K562 (cell line): ENCODE results near the gene WASHC4. TPM values are rescaled to one million over a fixed set of nuclear protein-coding genes. Genes with fewer than 3 reads are reported as not detected.

Source experiments
- ATAC-seq: fragments of 200-7000 bp; cut with Tn5 transposase; 3 replicates; pipeline ENCODE4 v1.9.1; 2020; ENCODE audit warnings: moderate library complexity
- BruUV-seq: library from RNA; stranded (reverse); fragments of 400-500 nt; replicated peaks from 2 replicates; lab custom pipeline; 2021; lab: Mats Ljungman, UMichigan
- CTCF ChIA-PET: fragments of 300-600 bp; formaldehyde crosslinking; extraction: SDS; loops from one replicate; lab custom pipeline; 2021; ENCODE audit warnings: low intra/inter-chr PET ratio; lab: Yijun Ruan, JAX
- POLR2A ChIA-PET: fragments of 300-600, 350-650 bp; sonication (Branson Sonifier 250); formaldehyde crosslinking; extraction: SDS; loops from one replicate; lab custom pipeline; 2021; ENCODE audit warnings: antibody characterized with exemption, inconsistent platforms; lab: Yijun Ruan, JAX
- DNase-seq, 4 experiments: peaks; one replicate each; pipeline versions ENCODE4 v3.0.0 to v3.0.0-alpha.2; 2011 to 2018; ENCODE audit warnings: low spot score in 3 of 4, mixed read lengths in 3 of 4; ENCODE audit errors: extremely low read depth in 1 of 4
- FAIRE-seq: peaks from 2 replicates; lab custom pipeline; 2011; peaks lifted over from hg19 to GRCh38; lab: Jason Lieb, UNC
- H2AFZ ChIP-seq: 2 replicates; pipeline ENCODE4 v1.6.0; 2011; ENCODE audit warnings: low read depth, low read length, control low read depth, inconsistent platforms
- H3K27ac ChIP-seq: fragments of 200-600 bp; 3 replicates; pipeline ENCODE4 v1.8.0; 2011; ENCODE audit warnings: low read depth, mild to moderate bottlenecking, control low read depth, inconsistent platforms, low read length, moderate library complexity, mixed read lengths; ENCODE audit errors: extremely low read depth
- H3K27me3 ChIP-seq, 2 experiments: fragments of 300-600 bp in 1 of 2; 2 replicates in 1 of 2; 3 replicates in 1 of 2; pipeline versions ENCODE4 v1.6.0 to v1.8.0; 2011; ENCODE audit warnings: inconsistent platforms in 2 of 2, low read length in 2 of 2, mild to moderate bottlenecking in 1 of 2, mixed read lengths in 1 of 2, moderate library complexity in 1 of 2; ENCODE audit not compliant: control insufficient read depth in 2 of 2, insufficient read depth in 2 of 2
- H3K36me3 ChIP-seq: fragments of 300-600 bp; 3 replicates; pipeline ENCODE4 v1.8.0; 2011; ENCODE audit warnings: mild to moderate bottlenecking, low read length, inconsistent platforms; ENCODE audit not compliant: control insufficient read depth, insufficient read depth
- H3K4me1 ChIP-seq, 2 experiments: fragments of 200-600 bp in 1 of 2; replicated peaks in 1 of 2; 2 replicates in 1 of 2; 3 replicates in 1 of 2; pipeline versions ENCODE4 v1.5.1 to v1.8.0; 2011; ENCODE audit warnings: inconsistent platforms in 2 of 2, low read length in 2 of 2, mild to moderate bottlenecking in 1 of 2, mixed read lengths in 1 of 2, moderate library complexity in 1 of 2; ENCODE audit not compliant: control insufficient read depth in 2 of 2, insufficient read depth in 2 of 2
- H3K4me2 ChIP-seq: 2 replicates; pipeline ENCODE4 v1.6.1; 2011; ENCODE audit warnings: low read length, control low read depth, inconsistent platforms, mixed read lengths; ENCODE audit not compliant: insufficient read depth
- H3K4me3 ChIP-seq: fragments of 200-600 bp; sonication (generic), shearing (Covaris generic); 2 replicates; pipeline ENCODE4 v1.5.1; 2016; ENCODE audit warnings: control low read depth, inconsistent platforms
- H3K79me2 ChIP-seq: fragments of 200-600 bp; 3 replicates; pipeline ENCODE4 v1.8.0; 2011; ENCODE audit warnings: low read length, inconsistent platforms; ENCODE audit not compliant: control insufficient read depth, insufficient read depth
- H3K9ac ChIP-seq, 2 experiments: 2 replicates each; pipeline versions ENCODE4 v1.6.0 to v1.6.1; 2011; ENCODE audit warnings: low read depth in 2 of 2, low read length in 2 of 2, control low read depth in 1 of 2, inconsistent platforms in 1 of 2, mild to moderate bottlenecking in 1 of 2, mixed read lengths in 1 of 2; ENCODE audit not compliant: insufficient read depth in 1 of 2
- H3K9me1 ChIP-seq: one replicate; pipeline ENCODE4 v1.6.0; 2011; ENCODE audit warnings: inconsistent platforms, mild to moderate bottlenecking, low read length, moderate library complexity; ENCODE audit not compliant: control insufficient read depth, insufficient read depth
- H3K9me3 ChIP-seq: replicated peaks from 2 replicates; pipeline ENCODE4 v1.5.1; 2011; ENCODE audit warnings: low read depth, low read length, inconsistent platforms; ENCODE audit not compliant: control insufficient read depth, insufficient read depth
- H4K20me1 ChIP-seq: replicated peaks from 2 replicates; pipeline ENCODE4 v1.6.1; 2011; ENCODE audit warnings: low read length, inconsistent platforms, mixed read lengths; ENCODE audit not compliant: control insufficient read depth, insufficient read depth
- CEBPB ChIP-seq: fragments of 450-650 bp; IDR thresholded peaks from 2 replicates; pipeline ENCODE4 v1.6.1; 2016; ENCODE audit warnings: missing genetic modification characterization, missing compliant biosample characterization
- ELF1 ChIP-seq: fragments of 200-800 bp; sonication (Bioruptor generic); IDR thresholded peaks from 2 replicates; pipeline ENCODE4 v1.6.1; 2016; ENCODE audit warnings: missing genetic modification characterization, missing compliant biosample characterization
- ESRRB ChIP-seq: fragments of 250-450 bp; sonication (Bioruptor Pico); IDR thresholded peaks from 2 replicates; pipeline ENCODE4 v1.5.0; 2020; ENCODE audit warnings: mild to moderate bottlenecking, moderate library complexity, borderline replicate concordance
- FOXJ2 ChIP-seq: fragments of 200-800 bp; sonication (Bioruptor generic); IDR thresholded peaks from 2 replicates; pipeline ENCODE4 v1.6.1; 2016; ENCODE audit warnings: missing genetic modification characterization, missing compliant biosample characterization
- POLR2G ChIP-seq: fragments of 200-400 bp; formaldehyde crosslinking; IDR thresholded peaks from 2 replicates; pipeline ENCODE4 v1.6.1; 2017; ENCODE audit warnings: low read depth, mild to moderate bottlenecking, antibody characterized with exemption, low read length, moderate library complexity
- TEAD4 ChIP-seq, 2 experiments: sonication (generic) in 1 of 2; formaldehyde crosslinking in 1 of 2; IDR thresholded peaks; 2 replicates each; pipeline versions ENCODE4 v1.6.1 to v1.8.0; 2012 to 2022; ENCODE audit warnings: borderline replicate concordance in 1 of 2, inconsistent platforms in 1 of 2, low read length in 1 of 2, mild to moderate bottlenecking in 1 of 2, missing genetic modification reagents in 1 of 2
- ZFP1 ChIP-seq: fragments of 450-650 bp; formaldehyde crosslinking; IDR thresholded peaks from 2 replicates; pipeline ENCODE4 v1.4.0; 2020; ENCODE audit warnings: mild to moderate bottlenecking, mixed read lengths
- whole genome bisulfite sequencing: fragments of 100-300 bp; shearing (Covaris generic); methylation state at CpG from one replicate; pipeline ENCODE4 v1.1.6; 2016; ENCODE audit warnings: low coverage, mixed read lengths; ENCODE audit not compliant: insufficient coverage; ENCODE audit errors: missing lambda C conversion rate; 5-methylcytosine and 5-hydroxymethylcytosine counted together
- in situ Hi-C: fragments of 300-500 bp; cut with MboI; formaldehyde crosslinking; loops from 4 replicates; pipeline ENCODE4 v1.15.0; 2018; ENCODE audit warnings: inconsistent platforms, mixed read lengths
- intact Hi-C: fragments of 100-400 bp; cut with micrococcal nuclease; formaldehyde crosslinking; loops from 2 replicates; pipeline ENCODE4 v1.14.2; 2022
- polyA plus RNA-seq, 8 experiments: library from polyadenylated mRNA; depleted of rRNA in 4 of 8; stranded (reverse) in 5 of 8; unstranded in 3 of 8; fragments of >200 nt; fragmentation: Nextera tagmentation in 2 of 8; fragmentation: Illumina TruSeq in 1 of 8; extraction: Ambion mirVana in 2 of 8; extraction: Trizol in 1 of 8; gene quantifications; 2 replicates each; pipeline versions ENCODE4 v1.2.1 to v1.2.3, GENCODE V29; 2011 to 2014; ENCODE audit warnings: inconsistent platforms in 1 of 8, missing spikeins in 1 of 8
- total RNA-seq, 7 experiments: library from RNA; depleted of rRNA in 6 of 7; stranded (reverse); fragments of >200 nt in 6 of 7; fragmentation: Illumina TruSeq in 2 of 7; extraction: Trizol in 2 of 7; gene quantifications; 2 replicates each; pipeline versions ENCODE4 v1.2.1 to v1.2.3, GENCODE V29; 2011 to 2021; ENCODE audit warnings: low replicate concordance in 1 of 7
- TF ChIP-seq, protein P1 (sequence below): fragments of 250-450 bp; sonication (Bioruptor Pico); IDR thresholded peaks from 2 replicates; pipeline ENCODE4 v1.5.0; 2020; ENCODE audit warnings: mild to moderate bottlenecking, borderline replicate concordance

Gene WASHC4
- total and polyA plus RNA-seq, 9 of the 15 experiments (the other 6 are each of a cell fraction or from before 2014, with no cell fraction given) = 12.5 to 38.5 (median 21.3) TPM

GRCh38 chr12:105072888-105073488 is 34.5 kb upstream of the WASHC4 start:
- Histone ChIP-seq H3K9ac (no peak overlapping the region), H3K4me2 (no peak overlapping the region), H3K36me3 (no peaks in the 10 kb centered on the region; the same call in 1 of the 3 replicates), H4K20me1 (no peaks in the 10 kb centered on the region), H3K79me2 (no peaks in the 10 kb centered on the region), H2AFZ (no peak overlapping the region), H3K4me3 (no peak overlapping the region), H3K9me3 (no peaks in the 10 kb centered on the region), H3K9me1 (no peaks in the 10 kb centered on the region), H3K4me1 (no peaks in the 10 kb centered on the region), H3K27me3 (no peaks in the 10 kb centered on the region), H3K27ac (no peak overlapping the region)
- TF ChIP-seq FOXJ2 (tag) (no peak), POLR2G (no peak), ZFP1 (CRISPR knock-in tag) (no peak)
- DNase-seq (no peak), FAIRE-seq (no peak), ATAC-seq (no peak)
- in situ Hi-C loops (loop anchor here (25.0 kb wide), 1 partner anchor 861 kb away; the partner anchor contains the start of gene TXNRD1), intact Hi-C loops (no loop called here)
- ChIA-PET CTCF (no interaction called here), POLR2A (interaction anchor here (1.1 to 2.2 kb wide), 5 partner anchors 9 to 35 kb away, joined by 3 to 6 read pairs (median 4); no protein-coding TSS in a partner anchor)
- no TSS peak for BruUV-seq
- WGBS = 50% methylated on average over 4 of the region's 6 CpGs

GRCh38 chr12:105076098-105076497 is 31.4 kb upstream of the WASHC4 start:
- Histone ChIP-seq H4K20me1 (no peaks in the 10 kb centered on the region), H3K4me1 (no peaks in the 10 kb centered on the region), H3K4me3 (no peak overlapping the region), H3K4me2 (no peak overlapping the region), H3K27me3 (no peaks in the 10 kb centered on the region), H3K79me2 (no peaks in the 10 kb centered on the region), H3K36me3 (no peaks in the 10 kb centered on the region), H3K27ac (no peak overlapping the region), H3K9me1 (no peaks in the 10 kb centered on the region), H3K9me3 (no peaks in the 10 kb centered on the region), H3K9ac (no peak overlapping the region), H2AFZ (no peak overlapping the region)
- FAIRE-seq (no peak), DNase-seq (no peak), ATAC-seq (no peak)
- intact Hi-C loops = no loop called here
- WGBS = 73% methylated on average over 1 of the region's 1 CpG
- CTCF ChIA-PET = no interaction called here
- in situ Hi-C loops = no loop called here
- POLR2A ChIA-PET = interaction anchor here (0.6 to 1.2 kb wide), 4 partner anchors 15 to 910 kb away, joined by 3 read pairs; no protein-coding TSS in a partner anchor
- BruUV-seq = no TSS peak
- TF ChIP-seq CEBPB (tag) = peak; percentile 46; the same call in 1 of the 2 replicates
- no peak for TF ChIP-seq TEAD4 (IDR thresholded peaks at IDR 0.05; ENCODE audit: low read length)
- no peak for TF ChIP-seq TEAD4 (CRISPR knock-in tag; IDR thresholded peaks at IDR 0.05; ENCODE audit: borderline replicate concordance)
- TF ChIP-seq, protein P1, sequence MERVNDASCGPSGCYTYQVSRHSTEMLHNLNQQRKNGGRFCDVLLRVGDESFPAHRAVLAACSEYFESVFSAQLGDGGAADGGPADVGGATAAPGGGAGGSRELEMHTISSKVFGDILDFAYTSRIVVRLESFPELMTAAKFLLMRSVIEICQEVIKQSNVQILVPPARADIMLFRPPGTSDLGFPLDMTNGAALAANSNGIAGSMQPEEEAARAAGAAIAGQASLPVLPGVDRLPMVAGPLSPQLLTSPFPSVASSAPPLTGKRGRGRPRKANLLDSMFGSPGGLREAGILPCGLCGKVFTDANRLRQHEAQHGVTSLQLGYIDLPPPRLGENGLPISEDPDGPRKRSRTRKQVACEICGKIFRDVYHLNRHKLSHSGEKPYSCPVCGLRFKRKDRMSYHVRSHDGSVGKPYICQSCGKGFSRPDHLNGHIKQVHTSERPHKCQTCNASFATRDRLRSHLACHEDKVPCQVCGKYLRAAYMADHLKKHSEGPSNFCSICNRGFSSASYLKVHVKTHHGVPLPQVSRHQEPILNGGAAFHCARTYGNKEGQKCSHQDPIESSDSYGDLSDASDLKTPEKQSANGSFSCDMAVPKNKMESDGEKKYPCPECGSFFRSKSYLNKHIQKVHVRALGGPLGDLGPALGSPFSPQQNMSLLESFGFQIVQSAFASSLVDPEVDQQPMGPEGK (CRISPR knock-in tag) = no peak
- no peak for TF ChIP-seq ESRRB (CRISPR knock-in tag)
- TF ChIP-seq ELF1 (tag) = no peak
